Chondrocyte (in vitro differentiated cells): ENCODE data around the gene IFNK. TPM values are rescaled to one million over a fixed set of nuclear protein-coding genes. Genes with fewer than 3 reads are reported as not detected.

Experiments
- DNase-seq: peaks from one replicate; pipeline ENCODE4 v3.0.0; 2021; ENCODE audit warnings: mixed read lengths, low spot score
- H3K27ac Mint-ChIP-seq: one replicate; pipeline ENCODE4 v1.8.0; 2021; ENCODE audit warnings: mild to moderate bottlenecking, moderate library complexity, mixed read lengths; ENCODE audit not compliant: unreplicated experiment
- H3K27me3 Mint-ChIP-seq: 2 replicates; pipeline ENCODE4 v1.8.0; 2021; ENCODE audit warnings: low read depth, mixed read lengths
- H3K36me3 Mint-ChIP-seq: 2 replicates; pipeline ENCODE4 v1.8.0; 2021; ENCODE audit warnings: low read depth, mixed read lengths
- H3K4me1 Mint-ChIP-seq: 2 replicates; pipeline ENCODE4 v1.8.0; 2021; ENCODE audit warnings: low read depth, mild to moderate bottlenecking, mixed read lengths
- H3K4me3 Mint-ChIP-seq: one replicate; pipeline ENCODE4 v1.8.0; 2021; ENCODE audit warnings: mild to moderate bottlenecking, moderate library complexity, mixed read lengths; ENCODE audit not compliant: unreplicated experiment
- H3K9me3 Mint-ChIP-seq: 2 replicates; pipeline ENCODE4 v1.8.0; 2021; ENCODE audit warnings: low read depth, mixed read lengths
- long read RNA-seq: library from polyadenylated mRNA; stranded (forward); transcript quantifications from one replicate; pipeline ENCODE4 v2.0.0, GENCODE V29; 2021
- total RNA-seq: library from RNA; stranded (reverse); gene quantifications from 3 replicates; pipeline ENCODE4 v1.2.1, GENCODE V29; 2021
- TF ChIP-seq, protein P1 (sequence below): fragments of 200-600 bp; sonication (generic); IDR thresholded peaks from 2 replicates; pipeline ENCODE4 v1.5.0; 2021; ENCODE audit warnings: antibody characterized with exemption, mild to moderate bottlenecking, moderate library complexity

IFNK gene, protein sequence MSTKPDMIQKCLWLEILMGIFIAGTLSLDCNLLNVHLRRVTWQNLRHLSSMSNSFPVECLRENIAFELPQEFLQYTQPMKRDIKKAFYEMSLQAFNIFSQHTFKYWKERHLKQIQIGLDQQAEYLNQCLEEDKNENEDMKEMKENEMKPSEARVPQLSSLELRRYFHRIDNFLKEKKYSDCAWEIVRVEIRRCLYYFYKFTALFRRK
- not detected in 3 replicates for total RNA-seq
- long read RNA-seq, result 0 reads

DNA sequence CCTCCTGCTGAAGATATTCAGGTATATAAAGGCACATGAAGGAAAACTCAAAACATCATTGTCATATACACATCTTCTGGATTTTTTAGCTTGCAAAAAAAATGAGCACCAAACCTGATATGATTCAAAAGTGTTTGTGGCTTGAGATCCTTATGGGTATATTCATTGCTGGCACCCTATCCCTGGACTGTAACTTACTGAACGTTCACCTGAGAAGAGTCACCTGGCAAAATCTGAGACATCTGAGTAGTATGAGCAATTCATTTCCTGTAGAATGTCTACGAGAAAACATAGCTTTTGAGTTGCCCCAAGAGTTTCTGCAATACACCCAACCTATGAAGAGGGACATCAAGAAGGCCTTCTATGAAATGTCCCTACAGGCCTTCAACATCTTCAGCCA, at the start of gene IFNK:
IFNK (plus strand) TSS at position 55 of the 400 bp plus-strand sequence; CDS start at position 102, 47 bp downstream.
- Mint-ChIP-seq H3K27ac (no peak within 1 kb of the TSS), H3K36me3 (peaks cover 5% of the 10 kb centered on the region), H3K4me1 (peaks cover 18% of the 10 kb centered on the region), H3K4me3 (no peak within 1 kb of the TSS), H3K27me3 (peaks cover 7% of the 10 kb centered on the region), H3K9me3 (no peaks in the 10 kb centered on the region)
- TF ChIP-seq, protein P1, sequence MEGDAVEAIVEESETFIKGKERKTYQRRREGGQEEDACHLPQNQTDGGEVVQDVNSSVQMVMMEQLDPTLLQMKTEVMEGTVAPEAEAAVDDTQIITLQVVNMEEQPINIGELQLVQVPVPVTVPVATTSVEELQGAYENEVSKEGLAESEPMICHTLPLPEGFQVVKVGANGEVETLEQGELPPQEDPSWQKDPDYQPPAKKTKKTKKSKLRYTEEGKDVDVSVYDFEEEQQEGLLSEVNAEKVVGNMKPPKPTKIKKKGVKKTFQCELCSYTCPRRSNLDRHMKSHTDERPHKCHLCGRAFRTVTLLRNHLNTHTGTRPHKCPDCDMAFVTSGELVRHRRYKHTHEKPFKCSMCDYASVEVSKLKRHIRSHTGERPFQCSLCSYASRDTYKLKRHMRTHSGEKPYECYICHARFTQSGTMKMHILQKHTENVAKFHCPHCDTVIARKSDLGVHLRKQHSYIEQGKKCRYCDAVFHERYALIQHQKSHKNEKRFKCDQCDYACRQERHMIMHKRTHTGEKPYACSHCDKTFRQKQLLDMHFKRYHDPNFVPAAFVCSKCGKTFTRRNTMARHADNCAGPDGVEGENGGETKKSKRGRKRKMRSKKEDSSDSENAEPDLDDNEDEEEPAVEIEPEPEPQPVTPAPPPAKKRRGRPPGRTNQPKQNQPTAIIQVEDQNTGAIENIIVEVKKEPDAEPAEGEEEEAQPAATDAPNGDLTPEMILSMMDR, result no peak
- DNase-seq, result no peak

DNA sequence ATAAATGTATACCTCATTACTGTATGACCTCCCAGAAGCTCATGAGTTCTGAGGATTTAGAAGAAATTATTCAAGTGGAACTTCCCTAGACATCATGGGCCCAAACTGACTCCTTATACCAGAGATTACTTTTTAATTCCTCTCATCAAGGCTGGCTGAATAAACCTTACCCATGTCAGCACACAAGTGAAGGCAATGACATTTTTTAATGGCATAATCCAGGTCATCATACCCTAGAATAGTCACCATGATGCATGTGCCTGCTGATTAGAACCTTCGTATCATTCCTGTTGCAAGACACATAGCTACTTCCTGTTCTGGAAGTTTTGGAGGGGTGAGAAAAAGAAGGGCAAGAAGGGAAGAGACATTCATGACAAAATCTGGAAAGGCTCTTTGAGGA, 49.8 kb upstream of the IFNK start:
- no peak overlapping the region for H3K27ac Mint-ChIP-seq
- DNase-seq, result no peak
- peaks cover 9% of the 10 kb centered on the region for H3K9me3 Mint-ChIP-seq
- H3K4me1 Mint-ChIP-seq, result peaks cover 42% of the 10 kb centered on the region
- TF ChIP-seq, protein P1, result no peak
- no peak overlapping the region for H3K4me3 Mint-ChIP-seq
- H3K36me3 Mint-ChIP-seq, result peaks cover 2% of the 10 kb centered on the region
- no peaks in the 10 kb centered on the region for H3K27me3 Mint-ChIP-seq

DNA sequence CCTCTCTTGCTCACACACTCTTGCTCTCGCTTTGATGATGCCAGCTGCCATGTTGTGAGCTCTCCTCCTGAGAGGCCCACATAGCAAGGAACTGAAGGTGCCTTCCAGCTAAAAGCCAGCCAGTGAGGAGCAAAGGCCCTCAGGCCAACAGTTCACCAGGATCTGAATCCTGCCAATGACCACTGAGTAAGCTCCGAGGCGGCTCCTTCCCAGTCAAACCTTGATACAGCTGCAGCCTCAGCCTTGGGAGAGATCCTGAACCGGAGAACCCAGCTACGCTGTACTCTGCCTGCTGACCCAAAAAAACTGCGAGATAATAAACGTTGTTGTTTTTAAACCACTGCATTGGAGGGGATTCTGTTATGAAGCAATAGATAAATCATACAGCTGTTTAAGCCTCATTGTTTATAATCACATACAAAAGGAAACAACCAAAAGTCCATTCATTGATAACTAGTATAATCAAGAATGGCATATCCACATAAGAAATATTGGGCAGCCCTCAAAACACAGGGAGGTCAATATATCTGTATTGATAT, 49.0 kb upstream of the IFNK start:
- H3K27ac Mint-ChIP-seq, result no peak overlapping the region
- peaks cover 39% of the 10 kb centered on the region for H3K4me1 Mint-ChIP-seq
- TF ChIP-seq, protein P1, result no peak

DNA sequence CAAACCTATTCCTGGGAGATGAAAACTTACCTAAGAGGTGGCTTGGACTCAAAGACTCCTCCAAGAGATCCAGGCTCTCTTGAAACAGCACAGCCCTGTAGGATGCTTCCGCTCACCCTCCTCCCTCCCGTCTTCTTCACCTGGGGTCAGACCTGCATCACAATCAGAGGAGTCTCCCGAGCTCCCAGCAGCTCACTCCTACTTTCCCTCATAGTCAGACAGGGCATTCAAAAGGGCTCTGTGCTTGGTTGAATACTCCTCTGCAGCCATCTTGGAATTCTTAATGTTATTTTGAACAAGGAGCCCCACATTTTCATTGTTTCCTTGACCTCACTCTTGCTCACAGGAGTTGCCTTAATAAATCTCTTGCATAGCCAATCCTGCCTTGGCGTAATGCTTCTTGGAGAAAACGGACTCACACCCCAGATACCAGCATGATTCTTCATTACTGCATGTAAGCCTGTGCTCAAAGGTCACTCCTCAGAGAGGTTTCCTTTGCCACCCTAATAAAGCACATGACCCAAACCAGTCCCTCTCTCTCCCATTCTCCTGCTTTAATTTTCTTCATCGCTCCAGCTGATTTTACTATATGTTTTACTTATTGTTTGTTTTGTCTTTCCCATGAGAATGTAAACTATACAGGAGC, 47.1 kb upstream of the IFNK start:
- Mint-ChIP-seq H3K4me1 (peaks cover 22% of the 10 kb centered on the region), H3K36me3 (peaks cover 2% of the 10 kb centered on the region), H3K9me3 (peaks cover 9% of the 10 kb centered on the region), H3K27me3 (no peaks in the 10 kb centered on the region), H3K27ac (no peak overlapping the region), H3K4me3 (no peak overlapping the region)
- TF ChIP-seq, protein P1, result no peak
- DNase-seq, result no peak

More for the DNA sequence above, 49.0 kb upstream of the IFNK start:
- peaks cover 2% of the 10 kb centered on the region for H3K36me3 Mint-ChIP-seq
- H3K4me3 Mint-ChIP-seq, result no peak overlapping the region
- DNase-seq, result no peak
- H3K9me3 Mint-ChIP-seq, result peaks cover 9% of the 10 kb centered on the region
- no peaks in the 10 kb centered on the region for H3K27me3 Mint-ChIP-seq

DNA sequence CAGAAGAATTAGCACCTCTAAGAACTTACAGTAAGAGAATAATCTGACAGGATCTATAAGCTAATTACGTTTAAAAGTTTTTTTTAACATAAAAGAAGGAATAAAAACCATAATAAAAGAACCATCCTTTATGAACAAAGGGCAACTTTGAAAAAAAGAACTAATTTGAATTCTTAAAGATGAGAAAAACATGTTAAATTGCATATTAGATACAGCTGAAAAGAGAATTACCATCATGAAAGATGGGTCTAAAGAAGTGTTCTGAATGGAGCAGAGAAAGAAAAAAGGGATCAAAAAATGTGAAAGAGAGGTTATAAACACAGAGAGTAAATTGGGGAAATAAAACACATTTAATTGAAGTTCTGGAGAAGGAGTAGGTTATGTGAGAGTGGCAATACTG, 45.8 kb upstream of the IFNK start:
- Mint-ChIP-seq H3K27me3 (peaks cover 1% of the 10 kb centered on the region), H3K36me3 (peaks cover 2% of the 10 kb centered on the region), H3K9me3 (peaks cover 9% of the 10 kb centered on the region), H3K27ac (no peak overlapping the region), H3K4me1 (peaks cover 9% of the 10 kb centered on the region), H3K4me3 (no peak overlapping the region)
- DNase-seq, result no peak
- TF ChIP-seq, protein P1, result no peak
